VCaP (cell line): ENCODE measurements around the gene GIPR.
A peak's percentile ranks its signal among the peaks of the same experiment; 100 is the strongest.
"Not testable (repeated sequence)": the region's sequence is repeated elsewhere in the genome, so short reads cannot be mapped to it uniquely, and the experiment has no call there.

Source experiments
- H3K27ac ChIP-seq: fragments of 450-650 bp; 2 replicates; pipeline ENCODE4 v1.5.1; 2017
- CTCF ChIP-seq: fragments of 450-650 bp; conservative IDR thresholded peaks from 2 replicates; pipeline ENCODE4 v1.5.1; 2017; ENCODE audit warnings: mild to moderate bottlenecking, moderate library complexity

The GIPR gene

DNA sequence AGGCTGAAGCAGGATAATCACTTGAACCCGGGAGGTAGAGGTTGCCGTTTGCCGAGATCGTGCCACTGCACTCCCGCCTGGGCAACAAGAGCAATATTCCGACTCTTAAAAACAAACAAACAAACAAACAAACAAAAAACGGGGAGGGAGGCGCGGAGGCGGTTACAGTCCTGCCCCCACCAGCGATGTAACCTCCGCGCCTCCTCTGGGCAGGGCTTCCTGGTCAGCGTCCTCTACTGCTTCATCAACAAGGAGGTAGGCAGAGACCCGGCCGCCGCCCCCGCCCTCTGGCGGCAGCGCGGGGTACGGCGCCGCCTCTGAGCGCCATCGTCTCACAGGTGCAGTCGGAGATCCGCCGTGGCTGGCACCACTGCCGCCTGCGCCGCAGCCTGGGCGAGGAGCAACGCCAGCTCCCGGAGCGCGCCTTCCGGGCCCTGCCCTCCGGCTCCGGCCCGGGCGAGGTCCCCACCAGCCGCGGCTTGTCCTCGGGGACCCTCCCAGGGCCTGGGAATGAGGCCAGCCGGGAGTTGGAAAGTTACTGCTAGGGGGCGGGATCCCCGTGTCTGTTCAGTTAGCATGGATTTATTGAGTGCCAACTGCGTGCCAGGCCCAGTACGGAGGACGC lies 13.5 kb downstream of the GIPR start:
- peak overlapping the region; percentile 75 for H3K27ac ChIP-seq

GRCh38 chr19:45682117-45682516 lies 14.1 kb downstream of the GIPR start:
- no peak for TF ChIP-seq CTCF
- H3K27ac ChIP-seq, result peak overlapping the region; percentile 75

More for the DNA sequence above, 13.5 kb downstream of the GIPR start:
- peak; percentile 99 for TF ChIP-seq CTCF

- TF ChIP-seq CTCF, result no peak
- no peak overlapping the region; the same call in 1 of the 2 replicates for H3K27ac ChIP-seq
Measured at GRCh38 chr19:45682908-45683307, 14.9 kb downstream of the GIPR start.

DNA sequence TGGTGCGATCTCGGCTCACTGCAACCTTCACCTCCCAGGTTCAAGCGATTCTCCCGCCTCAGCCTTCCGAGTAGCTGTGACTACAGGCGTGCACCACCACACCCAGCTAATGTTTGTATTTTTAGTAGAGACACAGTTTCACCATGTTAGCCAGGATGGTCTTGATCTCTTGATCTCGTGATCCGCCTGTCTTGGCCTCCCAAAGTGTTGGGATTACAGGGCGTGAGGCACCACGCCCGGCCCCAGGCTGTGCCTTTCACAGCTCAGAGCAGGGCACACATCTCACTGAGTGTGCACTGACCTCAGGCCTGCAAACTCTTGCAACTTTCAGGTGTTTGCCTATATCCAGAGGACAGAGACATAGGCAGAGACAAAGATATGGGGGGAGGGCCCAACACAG lies 17.0 kb downstream of the GIPR start:
- not testable (repeated sequence) for H3K27ac ChIP-seq

DNA sequence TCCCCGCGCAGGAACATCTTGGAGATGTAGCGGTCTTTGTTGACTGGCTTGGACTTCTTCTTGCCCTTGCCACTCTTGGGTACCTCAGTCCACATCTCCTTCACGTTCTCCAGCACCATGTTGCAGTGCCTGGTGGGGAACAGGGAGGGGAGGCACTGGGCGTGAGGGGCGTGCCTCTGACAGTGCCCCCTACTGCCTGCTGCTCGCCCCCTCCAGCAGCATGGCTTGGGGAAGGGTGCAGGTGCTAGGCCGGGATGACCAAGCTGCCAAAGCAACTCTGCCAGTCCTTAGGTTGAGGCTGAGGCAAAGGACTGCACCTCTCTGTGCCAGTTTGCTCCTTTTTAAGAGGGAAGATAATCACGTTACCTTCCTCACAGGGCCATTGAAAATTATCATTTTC lies 19.6 kb downstream of the GIPR start:
- H3K27ac ChIP-seq, result peak overlapping the region; percentile 50
- no peak for TF ChIP-seq CTCF

GRCh38 chr19:45691516-45692186 lies 23.6 kb downstream of the GIPR start, which contains the start of gene SNRPD2:
SNRPD2 (minus strand) TSS chr19:45691953; CDS start chr19:45691888, 65 bp downstream.
- peak within 1 kb of the TSS; percentile 96 for H3K27ac ChIP-seq
- TF ChIP-seq CTCF, result no peak

DNA sequence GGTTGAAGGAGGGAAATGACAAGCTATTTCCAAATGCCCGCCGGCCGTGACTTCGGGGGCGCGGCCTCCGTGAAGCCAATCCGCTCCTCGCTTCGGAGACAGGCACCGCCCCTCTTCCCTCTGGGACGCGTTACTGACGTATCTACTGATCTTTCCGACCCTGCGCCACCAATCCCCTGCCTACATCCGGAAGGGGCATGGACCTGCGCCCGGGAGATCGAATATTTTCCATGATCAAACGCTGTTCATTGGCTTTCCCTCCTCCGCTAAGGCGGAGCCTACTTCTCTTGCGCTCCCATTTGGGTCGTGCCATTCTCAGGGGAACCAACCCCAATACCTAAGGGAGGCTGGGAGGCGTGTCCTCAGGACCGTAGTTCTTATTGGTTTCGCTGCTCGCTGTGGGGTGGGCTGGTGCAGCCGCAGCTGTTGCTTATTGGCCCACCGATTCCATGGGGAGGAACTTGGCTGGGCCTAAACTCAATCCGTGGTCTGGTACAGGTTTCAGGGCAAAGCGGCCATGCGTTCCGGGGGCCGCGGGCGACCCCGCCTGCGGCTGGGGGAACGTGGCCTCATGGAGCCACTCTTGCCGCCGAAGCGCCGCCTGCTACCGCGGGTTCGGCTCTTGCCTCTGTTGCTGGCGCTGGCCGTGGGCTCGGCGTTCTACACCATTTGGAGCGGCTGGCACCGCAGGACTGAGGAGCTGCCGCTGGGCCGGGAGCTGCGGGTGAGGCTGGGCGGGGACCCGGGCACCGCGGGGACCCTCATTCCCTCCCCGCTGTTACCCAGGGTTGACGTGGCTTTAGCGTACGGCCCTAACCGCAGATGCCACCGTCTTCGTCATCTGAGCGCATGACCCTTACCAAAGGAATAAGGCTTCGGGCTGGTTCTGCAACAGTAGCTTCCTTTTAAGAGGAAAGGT lies 24.4 kb downstream of the GIPR start, which contains the start of gene QPCTL:
Gene QPCTL, plus strand, starts transcription at position 480 of the 919 bp plus-strand sequence. Its CDS starts 38 bp downstream, at position 518.
- peak within 1 kb of the TSS; percentile 96 for H3K27ac ChIP-seq
- TF ChIP-seq CTCF, result no peak
